CD8-positive, alpha-beta memory T cell (primary cell): ENCODE measurements around the gene SPTBN4. TPM values are rescaled to one million over a fixed set of nuclear protein-coding genes. Genes with fewer than 3 reads are reported as not detected.
"Not testable (repeated sequence)": the region's sequence is repeated elsewhere in the genome, so short reads cannot be mapped to it uniquely, and the experiment has no call there.

Experiments used
- CTCF ChIA-PET: fragments of 350-600 bp; sonication (Branson Sonifier 250); formaldehyde crosslinking; loops from one replicate; lab custom pipeline; 2021; ENCODE audit warnings: antibody characterized with exemption; lab: Charles Lee
- POLR2A ChIA-PET: fragments of 350-600 bp; sonication (Branson Sonifier 250); formaldehyde crosslinking; loops from one replicate; lab custom pipeline; 2021; ENCODE audit warnings: antibody characterized with exemption; lab: Charles Lee
- DNase-seq, 5 donors: peaks; one replicate each; pipeline versions ENCODE4 v3.0.0 to v3.0.0-alpha.2; 2020 to 2022; ENCODE audit warnings: mixed read lengths in 1 of 5
- H3K27ac ChIP-seq: one replicate; pipeline ENCODE4 v1.7.0; 2013; ENCODE audit warnings: low read depth, mild to moderate bottlenecking, low read length, moderate library complexity
- H3K27me3 ChIP-seq: 2 replicates; pipeline ENCODE4 v1.7.0; 2013; ENCODE audit warnings: low read length, mild to moderate bottlenecking; ENCODE audit not compliant: insufficient read depth, poor library complexity, severe bottlenecking
- H3K36me3 ChIP-seq: 2 replicates; pipeline ENCODE4 v1.7.0; 2013; ENCODE audit warnings: mild to moderate bottlenecking, low read length, moderate library complexity; ENCODE audit not compliant: insufficient read depth
- H3K4me1 ChIP-seq: 2 replicates; pipeline ENCODE4 v1.7.0; 2013; ENCODE audit warnings: mild to moderate bottlenecking, low read length, moderate library complexity; ENCODE audit not compliant: insufficient read depth
- H3K4me3 ChIP-seq: 2 replicates; pipeline ENCODE4 v1.7.0; 2013; ENCODE audit warnings: mild to moderate bottlenecking, low read length
- H3K9me3 ChIP-seq: 2 replicates; pipeline ENCODE4 v1.7.0; 2013; ENCODE audit warnings: mild to moderate bottlenecking, low read length
- H3K27ac Mint-ChIP-seq, 8 donors: one replicate each; pipeline ENCODE4 v1.8.0; 2020 to 2021; ENCODE audit warnings: mixed read lengths in 8 of 8, mild to moderate bottlenecking in 6 of 8, inconsistent platforms in 3 of 8, moderate library complexity in 3 of 8
- H3K27me3 Mint-ChIP-seq, 2 donors: one replicate each; pipeline ENCODE4 v1.8.0; 2020 to 2021; ENCODE audit warnings: mixed read lengths in 2 of 2, mild to moderate bottlenecking in 1 of 2, moderate library complexity in 1 of 2
- H3K36me3 Mint-ChIP-seq, 3 donors: one replicate each; pipeline ENCODE4 v1.8.0; 2020 to 2021; ENCODE audit warnings: mixed read lengths in 3 of 3, inconsistent platforms in 1 of 3, mild to moderate bottlenecking in 1 of 3
- H3K4me1 Mint-ChIP-seq, 3 donors: one replicate each; pipeline ENCODE4 v1.8.0; 2020 to 2021; ENCODE audit warnings: mixed read lengths in 3 of 3, inconsistent platforms in 1 of 3, mild to moderate bottlenecking in 1 of 3
- H3K4me3 Mint-ChIP-seq, 7 donors: one replicate each; pipeline ENCODE4 v1.8.0; 2020 to 2021; ENCODE audit warnings: mixed read lengths in 7 of 7, mild to moderate bottlenecking in 6 of 7, moderate library complexity in 4 of 7, inconsistent platforms in 2 of 7
- H3K9me3 Mint-ChIP-seq, 5 donors: one replicate each; pipeline ENCODE4 v1.8.0; 2020 to 2022; ENCODE audit warnings: mixed read lengths in 5 of 5, mild to moderate bottlenecking in 3 of 5, moderate library complexity in 2 of 5, inconsistent platforms in 1 of 5
- polyA plus RNA-seq: library from polyadenylated mRNA; unstranded; fragments of 300-500 nt; fragmentation: Illumina TruSeq; gene quantifications from one replicate; pipeline ENCODE4 v1.2.3, GENCODE V29; 2021
- total RNA-seq, 2 experiments: library from RNA; stranded (reverse); gene quantifications; one replicate each; pipeline ENCODE4 v1.2.3, GENCODE V29; 2021

Gene SPTBN4
- total and polyA plus RNA-seq, 3 experiments from 2014 or later = 0.49 to 1.2 TPM; not detected in 1

DNA sequence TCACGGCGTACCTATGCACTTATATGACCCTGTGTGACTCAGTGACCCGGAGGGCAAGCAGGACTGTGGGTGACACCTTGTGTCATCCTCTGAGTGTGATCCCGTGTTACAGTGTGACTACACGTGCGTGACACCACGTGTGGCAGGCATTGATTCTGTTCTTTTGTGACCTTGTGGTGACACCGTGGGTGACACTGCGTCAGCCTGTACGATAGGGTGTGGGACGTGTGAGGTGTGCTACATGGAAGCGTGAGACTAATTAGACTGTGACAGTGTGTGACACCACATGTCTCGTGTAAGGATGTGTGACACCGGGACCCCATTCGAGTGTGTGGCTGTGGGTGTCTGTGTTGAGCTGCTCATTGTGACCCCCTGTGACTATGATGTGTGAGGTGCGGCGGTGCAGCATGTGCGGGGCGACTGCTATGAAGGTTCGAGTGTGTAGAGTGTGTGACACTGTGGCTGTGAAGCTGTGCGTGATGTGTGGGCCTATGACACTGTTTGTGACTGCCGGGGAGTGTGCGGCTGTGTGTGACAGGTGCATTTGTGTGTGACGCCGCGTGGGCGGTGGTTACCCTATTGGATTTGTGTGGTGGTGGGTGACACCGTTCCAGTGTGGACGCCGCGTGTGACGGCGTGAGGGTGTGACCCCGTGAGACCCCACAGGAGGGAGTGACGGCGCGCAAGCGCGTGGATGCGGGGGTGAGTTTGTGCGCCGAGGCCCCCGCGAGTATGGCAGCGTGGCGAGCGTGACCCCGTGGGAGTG, 399 bp upstream of the SPTBN4 start:
- H3K27ac ChIP-seq = peak overlapping the region; percentile 87
- Mint-ChIP-seq H3K9me3 (no peaks in the 10 kb centered on the region), H3K27me3 (peaks cover 9 to 19% of the 10 kb centered on the region in 2 donors), H3K36me3 (peaks cover 0 to 4% (median 1%) of the 10 kb centered on the region in 3 donors), H3K4me3 (peak overlapping the region; percentile 69 to 94 (median 86)), H3K4me1 (peaks cover 23 to 32% (median 25%) of the 10 kb centered on the region in 3 donors), H3K27ac (peak overlapping the region; percentile 74 to 99 (median 96))
- H3K36me3 ChIP-seq = no peaks in the 10 kb centered on the region
- H3K9me3 ChIP-seq = no peaks in the 10 kb centered on the region
- peak overlapping the region; percentile 84 for H3K4me3 ChIP-seq
- peaks cover 22% of the 10 kb centered on the region for H3K4me1 ChIP-seq
- ChIA-PET CTCF (interaction anchor here (0.9 to 4.4 kb wide), 12 partner anchors 11 to 678 kb away, joined by 3 to 46 read pairs (median 4); no protein-coding TSS in a partner anchor), POLR2A (interaction anchor here (0.8 to 3.8 kb wide), 7 partner anchors 24 to 332 kb away, joined by 3 to 27 read pairs (median 7); partner anchors contain the start of genes C19orf47, EGLN2, PLD3 and SERTAD1)
- peaks cover 3% of the 10 kb centered on the region for H3K27me3 ChIP-seq
- peak in 4 of 5 donors; percentile 78 to 94 (median 86) for DNase-seq

DNA sequence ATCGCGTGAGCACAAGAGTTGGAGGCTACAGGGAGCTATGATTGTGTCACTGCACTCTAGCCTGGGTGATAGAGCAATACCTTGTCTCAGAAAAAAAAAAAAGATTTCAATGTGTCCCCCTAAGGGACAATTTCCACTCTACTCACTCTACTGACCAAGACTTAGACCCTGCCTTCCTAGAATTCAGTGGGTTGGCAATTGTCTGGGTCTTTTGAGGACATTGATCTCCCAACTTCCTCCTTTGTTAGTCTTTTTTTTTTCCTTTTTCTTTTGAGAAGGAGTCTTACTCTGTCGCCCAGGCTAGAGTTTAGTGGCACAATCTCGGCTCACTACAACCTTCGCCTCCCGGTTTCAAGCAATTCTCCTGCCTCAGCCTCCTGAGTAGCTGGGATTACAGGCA, 2.2 kb downstream of the SPTBN4 start:
- Histone ChIP-seq H3K27me3 (peaks cover 3% of the 10 kb centered on the region), H3K9me3 (no peaks in the 10 kb centered on the region), H3K27ac (no peak overlapping the region), H3K36me3 (no peaks in the 10 kb centered on the region), H3K4me3 (no peak overlapping the region), H3K4me1 (peaks cover 22% of the 10 kb centered on the region)
- Mint-ChIP-seq H3K27ac (peak overlapping the region in 4 of 8 donors; percentile 19 to 81 (median 58)), H3K4me1 (peaks cover 22 to 32% (median 25%) of the 10 kb centered on the region in 3 donors), H3K4me3 (peak overlapping the region in 4 of 7 donors; percentile 25 to 72 (median 46)), H3K9me3 (no peaks in the 10 kb centered on the region), H3K27me3 (peaks cover 9 to 19% of the 10 kb centered on the region in 2 donors), H3K36me3 (peaks cover 0 to 4% (median 1%) of the 10 kb centered on the region in 3 donors)
- ChIA-PET CTCF (no interaction called here), POLR2A (interaction anchor here (0.9 kb wide), 1 partner anchor 101 kb away, joined by 3 read pairs; no protein-coding TSS in a partner anchor)
- DNase-seq = no peak

DNA sequence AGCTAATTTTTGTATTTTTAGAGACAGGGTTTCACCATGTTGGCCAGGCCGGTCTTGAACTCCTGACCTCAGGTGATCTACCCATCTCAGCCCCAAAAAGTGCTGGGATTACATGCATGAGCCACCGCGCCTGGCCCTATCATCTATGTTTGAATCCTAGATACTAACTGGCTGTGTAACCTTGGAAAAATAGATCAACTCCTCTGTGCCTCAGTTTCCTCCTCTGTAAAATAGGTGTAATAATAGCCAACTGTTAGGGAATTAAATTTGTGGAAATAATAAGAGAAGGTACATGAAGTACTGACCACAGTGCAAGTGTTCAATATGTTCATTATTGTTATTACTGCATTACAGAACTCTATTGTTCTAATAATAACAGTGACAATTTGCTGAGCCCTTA, 4.3 kb downstream of the SPTBN4 start:
- Mint-ChIP-seq H3K27ac (no peak overlapping the region), H3K27me3 (peaks cover 9 to 22% of the 10 kb centered on the region in 2 donors), H3K4me1 (peaks cover 7 to 14% (median 8%) of the 10 kb centered on the region in 3 donors), H3K36me3 (peaks cover 0 to 4% (median 0%) of the 10 kb centered on the region in 3 donors), H3K4me3 (peak overlapping the region in 1 of 7 donors; percentile 58), H3K9me3 (no peaks in the 10 kb centered on the region)
- Histone ChIP-seq H3K4me3 (no peak overlapping the region), H3K36me3 (no peaks in the 10 kb centered on the region), H3K27ac (no peak overlapping the region), H3K4me1 (peaks cover 7% of the 10 kb centered on the region), H3K27me3 (peaks cover 3% of the 10 kb centered on the region), H3K9me3 (no peaks in the 10 kb centered on the region)
- POLR2A ChIA-PET = no interaction called here
- no peak for DNase-seq
- CTCF ChIA-PET = no interaction called here

DNA sequence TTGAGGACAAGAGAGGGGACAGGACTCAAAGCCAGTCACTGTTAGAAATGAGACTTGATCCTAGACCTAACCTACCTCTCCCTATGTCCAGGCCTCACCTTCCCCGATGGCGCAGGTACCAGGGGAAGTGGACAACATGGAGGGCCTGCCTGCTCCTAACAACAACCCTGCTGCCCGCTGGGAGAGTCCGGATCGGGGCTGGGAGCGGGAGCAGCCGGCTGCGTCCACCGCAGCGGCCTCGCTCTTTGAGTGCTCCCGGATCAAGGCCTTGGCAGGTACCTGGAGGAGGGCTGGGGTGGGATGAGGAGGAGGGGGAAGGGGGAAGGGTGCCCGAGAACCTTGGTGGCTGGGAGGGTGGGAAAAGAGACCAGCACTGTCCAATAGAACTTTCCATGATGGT, 5.7 kb downstream of the SPTBN4 start:
- CTCF ChIA-PET = no interaction called here
- no peaks in the 10 kb centered on the region for H3K4me1 ChIP-seq
- peaks cover 0 to 6% (median 1%) of the 10 kb centered on the region in 3 donors for H3K4me1 Mint-ChIP-seq
- H3K27me3 Mint-ChIP-seq = peaks cover 4 to 16% of the 10 kb centered on the region in 2 donors
- DNase-seq = no peak
- peaks cover 3% of the 10 kb centered on the region for H3K27me3 ChIP-seq
- no peak overlapping the region for H3K4me3 ChIP-seq
- no peaks in the 10 kb centered on the region for H3K36me3 Mint-ChIP-seq
- no peak overlapping the region for H3K27ac ChIP-seq
- H3K9me3 ChIP-seq = no peaks in the 10 kb centered on the region
- POLR2A ChIA-PET = no interaction called here
- H3K9me3 Mint-ChIP-seq = no peaks in the 10 kb centered on the region
- H3K36me3 ChIP-seq = no peaks in the 10 kb centered on the region
- H3K27ac Mint-ChIP-seq = no peak overlapping the region
- no peak overlapping the region for H3K4me3 Mint-ChIP-seq

- no peaks in the 10 kb centered on the region for H3K36me3 Mint-ChIP-seq
- no peak overlapping the region for H3K27ac Mint-ChIP-seq
- no peaks in the 10 kb centered on the region for H3K9me3 ChIP-seq
- no peaks in the 10 kb centered on the region for H3K9me3 Mint-ChIP-seq
- H3K4me3 ChIP-seq = no peak overlapping the region
- no peak overlapping the region for H3K4me3 Mint-ChIP-seq
- no peaks in the 10 kb centered on the region for H3K36me3 ChIP-seq
- no peaks in the 10 kb centered on the region for H3K27me3 ChIP-seq
- no peaks in the 10 kb centered on the region for H3K4me1 Mint-ChIP-seq
- H3K4me1 ChIP-seq = no peaks in the 10 kb centered on the region
- no peak for DNase-seq
- ChIA-PET POLR2A (no interaction called here), CTCF (no interaction called here)
- H3K27ac ChIP-seq = no peak overlapping the region
- H3K27me3 Mint-ChIP-seq = peaks cover 2 to 11% of the 10 kb centered on the region in 2 donors
Observed at GRCh38 chr19:40474737-40475136, 7.9 kb downstream of the SPTBN4 start.

- not testable (repeated sequence) for H3K4me1 Mint-ChIP-seq
Observed at GRCh38 chr19:40475878-40476644, 9.3 kb downstream of the SPTBN4 start.

DNA sequence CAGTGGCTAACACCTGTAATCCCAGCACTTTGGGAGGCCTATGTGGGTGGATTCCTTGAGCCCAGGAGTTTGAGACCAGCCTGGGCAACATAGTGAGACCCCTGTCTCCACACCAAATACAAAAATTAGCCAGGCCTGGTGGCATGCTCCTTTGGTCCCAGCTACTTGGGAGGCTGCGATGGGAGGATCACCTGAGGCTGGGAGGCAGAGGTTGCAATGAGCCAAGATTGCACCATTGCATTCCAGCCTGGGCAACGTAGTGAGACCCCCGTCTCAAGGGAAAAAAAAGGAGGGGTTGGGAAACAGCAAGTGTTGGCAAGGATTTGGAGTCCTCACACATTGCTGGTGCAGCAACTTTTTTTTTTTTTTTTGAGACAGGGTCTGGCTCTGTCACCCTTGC, 19.2 kb downstream of the SPTBN4 start:
- DNase-seq = no peak
- no peak overlapping the region for H3K27ac ChIP-seq
- H3K27ac Mint-ChIP-seq = no peak overlapping the region
- H3K27me3 Mint-ChIP-seq = peaks cover 30 to 38% of the 10 kb centered on the region in 2 donors
- POLR2A ChIA-PET = no interaction called here
- no peak overlapping the region for H3K4me3 ChIP-seq
- H3K4me1 ChIP-seq = no peaks in the 10 kb centered on the region
- H3K4me3 Mint-ChIP-seq = no peak overlapping the region
- peaks cover 0 to 7% (median 2%) of the 10 kb centered on the region in 3 donors for H3K4me1 Mint-ChIP-seq
- H3K36me3 ChIP-seq = no peaks in the 10 kb centered on the region
- CTCF ChIA-PET = no interaction called here
- H3K36me3 Mint-ChIP-seq = peaks cover 0 to 3% (median 0%) of the 10 kb centered on the region in 3 donors
- H3K27me3 ChIP-seq = no peaks in the 10 kb centered on the region
- no peaks in the 10 kb centered on the region for H3K9me3 ChIP-seq
- no peaks in the 10 kb centered on the region for H3K9me3 Mint-ChIP-seq

More at GRCh38 chr19:40475878-40476644, 9.3 kb downstream of the SPTBN4 start:
- H3K9me3 ChIP-seq, H3K36me3 Mint-ChIP-seq, H3K4me3 Mint-ChIP-seq, H3K36me3 ChIP-seq, H3K9me3 Mint-ChIP-seq, H3K4me3 ChIP-seq, POLR2A ChIA-PET, CTCF ChIA-PET, DNase-seq, H3K27ac ChIP-seq, H3K27me3 ChIP-seq, H3K27ac Mint-ChIP-seq, H3K4me1 ChIP-seq: not testable (repeated sequence)
- peaks cover 6 to 16% of the 10 kb centered on the region in 2 donors for H3K27me3 Mint-ChIP-seq

GRCh38 chr19:40489882-40490230, 23.1 kb downstream of the SPTBN4 start:
- Mint-ChIP-seq H3K4me3 (no peak overlapping the region), H3K27ac (no peak overlapping the region), H3K9me3 (no peaks in the 10 kb centered on the region), H3K36me3 (no peaks in the 10 kb centered on the region), H3K27me3 (peaks cover 21 to 22% of the 10 kb centered on the region in 2 donors), H3K4me1 (peaks cover 0 to 7% (median 2%) of the 10 kb centered on the region in 3 donors)
- no peaks in the 10 kb centered on the region for H3K36me3 ChIP-seq
- DNase-seq = no peak
- POLR2A ChIA-PET = no interaction called here
- H3K4me1 ChIP-seq = no peaks in the 10 kb centered on the region
- H3K27ac ChIP-seq = peak overlapping the region; percentile 59
- CTCF ChIA-PET = no interaction called here
- no peak overlapping the region for H3K4me3 ChIP-seq
- H3K9me3 ChIP-seq = no peaks in the 10 kb centered on the region
- H3K27me3 ChIP-seq = no peaks in the 10 kb centered on the region
